Measurements from ENCODE around the gene COL28A1. TPM values are rescaled to one million over a fixed set of nuclear protein-coding genes. Genes with fewer than 3 reads are reported as not detected.

Gene COL28A1
- total and polyA plus RNA-seq, 4 donors, result 0.26 to 3.2 (median 1.1) TPM

GRCh38 chr7:7417851-7418250, 117.8 kb downstream of the COL28A1 start:
- H3K36me3 ChIP-seq (ENCODE audit: control insufficient read depth in 1 of 2, insufficient read depth in 2 of 2, low read length in 1 of 2), result no peaks in the 10 kb centered on the region
- intact Hi-C loops (cut with DNase I), result no loop called here
- 88 to 94% methylated on average over 3 of the region's 3 CpGs for WGBS, 2 donors
- no peaks in the 10 kb centered on the region for H3K4me1 ChIP-seq (ENCODE audit: control insufficient read depth in 1 of 2, insufficient read depth in 2 of 2, low read length in 2 of 2)
- ATAC-seq (ENCODE audit: low FRiP score), result no peak
- no peaks in the 10 kb centered on the region for H3K27me3 ChIP-seq (ENCODE audit: control insufficient read depth in 1 of 2, insufficient read depth in 2 of 2, low read length in 1 of 2)
- DNase-seq, result no peak
- H3K4me3 ChIP-seq (ENCODE audit: low read length in 2 of 2), result no peak overlapping the region
- no peaks in the 10 kb centered on the region for H3K9me3 ChIP-seq (ENCODE audit: control insufficient read depth, low read length)
- no peak overlapping the region for H3K27ac ChIP-seq (ENCODE audit: low read depth in 1 of 2, low read length in 2 of 2)

GRCh38 chr7:7417414-7417813, 118.3 kb downstream of the COL28A1 start:
- H3K27me3 ChIP-seq (ENCODE audit: control insufficient read depth in 1 of 2, insufficient read depth in 2 of 2, low read length in 1 of 2), result no peaks in the 10 kb centered on the region
- intact Hi-C loops (cut with DNase I), result no loop called here
- no peak overlapping the region for H3K4me3 ChIP-seq (ENCODE audit: low read length in 2 of 2)
- WGBS, 2 donors, result 89 to 91% methylated on average over 2 of the region's 2 CpGs
- no peak for ATAC-seq (ENCODE audit: low FRiP score)
- H3K9me3 ChIP-seq (ENCODE audit: control insufficient read depth, low read length), result no peaks in the 10 kb centered on the region
- no peaks in the 10 kb centered on the region for H3K4me1 ChIP-seq (ENCODE audit: control insufficient read depth in 1 of 2, insufficient read depth in 2 of 2, low read length in 2 of 2)
- no peaks in the 10 kb centered on the region for H3K36me3 ChIP-seq (ENCODE audit: control insufficient read depth in 1 of 2, insufficient read depth in 2 of 2, low read length in 1 of 2)
- no peak for DNase-seq
- no peak overlapping the region for H3K27ac ChIP-seq (ENCODE audit: low read depth in 1 of 2, low read length in 2 of 2)

- no peaks in the 10 kb centered on the region for H3K36me3 ChIP-seq (ENCODE audit: control insufficient read depth in 1 of 2, insufficient read depth in 2 of 2, low read length in 1 of 2)
- H3K4me1 ChIP-seq (ENCODE audit: control insufficient read depth in 1 of 2, insufficient read depth in 2 of 2, low read length in 2 of 2), result no peaks in the 10 kb centered on the region
- H3K27ac ChIP-seq (ENCODE audit: low read depth in 1 of 2, low read length in 2 of 2), result no peak overlapping the region
- H3K27me3 ChIP-seq (ENCODE audit: control insufficient read depth in 1 of 2, insufficient read depth in 2 of 2, low read length in 1 of 2), result peaks cover 0 to 1% of the 10 kb centered on the region in 2 donors
- ATAC-seq (ENCODE audit: low FRiP score), result no peak
- no peaks in the 10 kb centered on the region for H3K9me3 ChIP-seq (ENCODE audit: control insufficient read depth, low read length)
- DNase-seq, result no peak
- H3K4me3 ChIP-seq (ENCODE audit: low read length in 2 of 2), result no peak overlapping the region
- intact Hi-C loops (cut with DNase I), result no loop called here
- 46 to 48% methylated on average over 6 of the region's 6 CpGs for WGBS, 2 donors
Observed at GRCh38 chr7:7416031-7416858, 119.4 kb downstream of the COL28A1 start.

GRCh38 chr7:7414791-7415603, 120.7 kb downstream of the COL28A1 start:
- H3K36me3 ChIP-seq (ENCODE audit: control insufficient read depth in 1 of 2, insufficient read depth in 2 of 2, low read length in 1 of 2), result no peaks in the 10 kb centered on the region
- intact Hi-C loops (cut with DNase I), result no loop called here
- WGBS, 2 donors, result 91 to 95% methylated on average over 7 of the region's 7 CpGs
- H3K27me3 ChIP-seq (ENCODE audit: control insufficient read depth in 1 of 2, insufficient read depth in 2 of 2, low read length in 1 of 2), result peaks cover 0 to 1% of the 10 kb centered on the region in 2 donors
- no peaks in the 10 kb centered on the region for H3K9me3 ChIP-seq (ENCODE audit: control insufficient read depth, low read length)
- no peak for DNase-seq
- H3K4me3 ChIP-seq (ENCODE audit: low read length in 2 of 2), result no peak overlapping the region
- no peak for ATAC-seq (ENCODE audit: low FRiP score)
- no peaks in the 10 kb centered on the region for H3K4me1 ChIP-seq (ENCODE audit: control insufficient read depth in 1 of 2, insufficient read depth in 2 of 2, low read length in 2 of 2)
- no peak overlapping the region for H3K27ac ChIP-seq (ENCODE audit: low read depth in 1 of 2, low read length in 2 of 2)

GRCh38 chr7:7408001-7408770, 127.5 kb downstream of the COL28A1 start:
- intact Hi-C loops (cut with DNase I), result no loop called here
- WGBS, 2 donors, result 75 to 77% methylated on average over 3 of the region's 3 CpGs

GRCh38 chr7:7405461-7405860, 130.2 kb downstream of the COL28A1 start:
- DNase-seq (no peak), ATAC-seq (ENCODE audit: low FRiP score) (no peak)
- no peak overlapping the region for H3K27ac ChIP-seq (ENCODE audit: low read depth in 1 of 2, low read length in 2 of 2)
- no peaks in the 10 kb centered on the region for H3K36me3 ChIP-seq (ENCODE audit: control insufficient read depth in 1 of 2, insufficient read depth in 2 of 2, low read length in 1 of 2)
- H3K4me3 ChIP-seq (ENCODE audit: low read length in 2 of 2), result no peak overlapping the region
- intact Hi-C loops (cut with DNase I), result no loop called here
- H3K9me3 ChIP-seq (ENCODE audit: control insufficient read depth, low read length), result no peaks in the 10 kb centered on the region
- no peaks in the 10 kb centered on the region for H3K27me3 ChIP-seq (ENCODE audit: control insufficient read depth in 1 of 2, insufficient read depth in 2 of 2, low read length in 1 of 2)
- no peaks in the 10 kb centered on the region for H3K4me1 ChIP-seq (ENCODE audit: control insufficient read depth in 1 of 2, insufficient read depth in 2 of 2, low read length in 2 of 2)

More at GRCh38 chr7:7408001-7408770, 127.5 kb downstream of the COL28A1 start:
- DNase-seq (no peak), ATAC-seq (ENCODE audit: low FRiP score) (no peak)
- Histone ChIP-seq H3K36me3 (ENCODE audit: control insufficient read depth in 1 of 2, insufficient read depth in 2 of 2, low read length in 1 of 2) (no peaks in the 10 kb centered on the region), H3K9me3 (ENCODE audit: control insufficient read depth, low read length) (no peaks in the 10 kb centered on the region), H3K27ac (ENCODE audit: low read depth in 1 of 2, low read length in 2 of 2) (no peak overlapping the region), H3K4me3 (ENCODE audit: low read length in 2 of 2) (no peak overlapping the region), H3K4me1 (ENCODE audit: control insufficient read depth in 1 of 2, insufficient read depth in 2 of 2, low read length in 2 of 2) (no peaks in the 10 kb centered on the region), H3K27me3 (ENCODE audit: control insufficient read depth in 1 of 2, insufficient read depth in 2 of 2, low read length in 1 of 2) (peaks cover 0 to 1% of the 10 kb centered on the region in 2 donors)

- H3K36me3 ChIP-seq (ENCODE audit: control insufficient read depth in 1 of 2, insufficient read depth in 2 of 2, low read length in 1 of 2), result no peaks in the 10 kb centered on the region
- intact Hi-C loops (cut with DNase I), result no loop called here
Observed at GRCh38 chr7:7399707-7400106, 136.0 kb downstream of the COL28A1 start.

GRCh38 chr7:7395785-7396184, 139.9 kb downstream of the COL28A1 start:
- Histone ChIP-seq H3K4me3 (ENCODE audit: low read length in 2 of 2) (no peak overlapping the region), H3K36me3 (ENCODE audit: control insufficient read depth in 1 of 2, insufficient read depth in 2 of 2, low read length in 1 of 2) (no peaks in the 10 kb centered on the region), H3K9me3 (ENCODE audit: control insufficient read depth, low read length) (peaks cover 2% of the 10 kb centered on the region), H3K27me3 (ENCODE audit: control insufficient read depth in 1 of 2, insufficient read depth in 2 of 2, low read length in 1 of 2) (no peaks in the 10 kb centered on the region), H3K27ac (ENCODE audit: low read depth in 1 of 2, low read length in 2 of 2) (no peak overlapping the region), H3K4me1 (ENCODE audit: control insufficient read depth in 1 of 2, insufficient read depth in 2 of 2, low read length in 2 of 2) (no peaks in the 10 kb centered on the region)
- intact Hi-C loops (cut with DNase I), result no loop called here
- 86% methylated on average over 4 of the region's 4 CpGs for WGBS, 2 donors
- ATAC-seq (ENCODE audit: low FRiP score) (no peak), DNase-seq (no peak)

More at GRCh38 chr7:7399707-7400106, 136.0 kb downstream of the COL28A1 start:
- ATAC-seq (ENCODE audit: low FRiP score), result no peak
- 39 to 40% methylated on average over 2 of the region's 2 CpGs for WGBS, 2 donors
- no peaks in the 10 kb centered on the region for H3K9me3 ChIP-seq (ENCODE audit: control insufficient read depth, low read length)
- no peaks in the 10 kb centered on the region for H3K27me3 ChIP-seq (ENCODE audit: control insufficient read depth in 1 of 2, insufficient read depth in 2 of 2, low read length in 1 of 2)
- no peak for DNase-seq
- H3K4me1 ChIP-seq (ENCODE audit: control insufficient read depth in 1 of 2, insufficient read depth in 2 of 2, low read length in 2 of 2), result no peaks in the 10 kb centered on the region
- no peak overlapping the region for H3K27ac ChIP-seq (ENCODE audit: low read depth in 1 of 2, low read length in 2 of 2)
- H3K4me3 ChIP-seq (ENCODE audit: low read length in 2 of 2), result no peak overlapping the region
